Ovary (tissue), 9 donors: ENCODE data around the gene R3HDM1. TPM values are rescaled to one million over a fixed set of nuclear protein-coding genes. Genes with fewer than 3 reads are reported as not detected.
A peak's percentile ranks its signal among the peaks of the same experiment; 100 is the strongest.

Source experiments
- DNase-seq, 5 donors: peaks; one replicate each; pipeline ENCODE4 v3.0.0-alpha.2; 2019 to 2020
- H3K27ac ChIP-seq, 2 donors: fragments of 200-600 bp; one replicate each; pipeline versions ENCODE4 v1.5.1 to v1.8.0; 2019 to 2022
- H3K27me3 ChIP-seq: fragments of 200-600 bp; one replicate; pipeline ENCODE4 v1.8.0; 2022
- H3K36me3 ChIP-seq: fragments of 200-600 bp; sonication (generic); one replicate; pipeline ENCODE4 v1.5.1; 2019
- H3K4me1 ChIP-seq: one replicate; pipeline ENCODE4 v1.8.1; 2013; ENCODE audit warnings: mild to moderate bottlenecking, moderate library complexity; ENCODE audit not compliant: insufficient read depth
- H3K4me3 ChIP-seq: fragments of 200-600 bp; sonication (generic); one replicate; pipeline ENCODE4 v1.5.1; 2017
- H3K9me3 ChIP-seq, 2 donors: fragments of 200-600 bp in 1 of 2; sonication (generic) in 1 of 2; one replicate each; pipeline versions ENCODE4 v1.5.1 to v1.8.1; 2013 to 2019; ENCODE audit warnings: mild to moderate bottlenecking in 1 of 2, moderate library complexity in 1 of 2
- EP300 ChIP-seq: sonication (generic); formaldehyde crosslinking; IDR thresholded peaks from one replicate; pipeline ENCODE4 v1.6.1; 2017; ENCODE audit warnings: antibody characterized with exemption
- POLR2A ChIP-seq: fragments of 450-650 bp; IDR thresholded peaks from one replicate; pipeline ENCODE4 v1.6.1; 2017; ENCODE audit warnings: antibody characterized with exemption, mild to moderate bottlenecking, moderate library complexity
- WGBS, 3 donors: extraction: QIAGEN DNeasy Blood & Tissue Kit in 1 of 3; methylation state at CpG; one replicate each; pipeline versions ENCODE4 v1.1.5 to v1.1.7; 2013 to 2017; 5-methylcytosine and 5-hydroxymethylcytosine counted together
- intact Hi-C, 4 donors: fragments of 100-400 bp; cut with DNase I; formaldehyde crosslinking; loops; one replicate each; pipeline versions ENCODE4 v1.11.0 to v1.15.1; 2022 to 2023
- polyA plus RNA-seq, 2 donors: library from polyadenylated mRNA; stranded (reverse); fragments of 200-250 nt in 1 of 2; fragments of 350-450 nt in 1 of 2; fragmentation: Illumina TruSeq in 1 of 2; extraction: RNeasy Lipid Tissue Mini Kit (QIAGEN cat#74804) in 1 of 2; gene quantifications; one replicate each; pipeline ENCODE4 v1.2.3, GENCODE V29; 2013 to 2014
- total RNA-seq, 7 donors: library from RNA; depleted of rRNA in 2 of 7; stranded (reverse); fragments of >200 nt in 2 of 7; fragmentation: NEBNext Ultra II Directional in 3 of 7; extraction: Animal tissue kit (Norgen Biotek cat#: 25700) in 3 of 7; gene quantifications; one replicate each; pipeline versions ENCODE4 v1.1.0 to v1.2.4, GENCODE V29; 2016 to 2023
- TF ChIP-seq, protein P1 (sequence below), 3 donors: fragments of 450-650 bp in 2 of 3; fragments of 200-600 bp in 1 of 3; IDR thresholded peaks; one replicate each; pipeline versions ENCODE4 v1.5.1 to v1.8.0; 2016 to 2022; ENCODE audit warnings: antibody characterized with exemption in 3 of 3, mild to moderate bottlenecking in 1 of 3
- donor health status: DM: no; HTN: no; CAD: no; lungs with moderate emphysema.
- donor health status: DM: no; HTN: no; CAD: no.
- donor health status: Bipolar disorder and iron deficiency.
- donor health status: DM: yes; HTN: yes; CAD: no.
- donor health status: DM: no; HTN: no; CAD: no.
- donor health status: DM: yes; HTN: yes; CAD: no.

The R3HDM1 gene
- total and polyA plus RNA-seq, 9 donors, result 8.9 to 34.4 (median 19.0) TPM

GRCh38 chr2:135742325-135742757, 211.1 kb downstream of the R3HDM1 start:
- H3K4me3 ChIP-seq, result peak overlapping the region; percentile 65
- H3K36me3 ChIP-seq, result no peaks in the 10 kb centered on the region
- peak overlapping the region; percentile 97 to 99 for H3K27ac ChIP-seq
- DNase-seq, result peak in 2 of 5 donors; percentile 52 to 68
- TF ChIP-seq, protein P1, sequence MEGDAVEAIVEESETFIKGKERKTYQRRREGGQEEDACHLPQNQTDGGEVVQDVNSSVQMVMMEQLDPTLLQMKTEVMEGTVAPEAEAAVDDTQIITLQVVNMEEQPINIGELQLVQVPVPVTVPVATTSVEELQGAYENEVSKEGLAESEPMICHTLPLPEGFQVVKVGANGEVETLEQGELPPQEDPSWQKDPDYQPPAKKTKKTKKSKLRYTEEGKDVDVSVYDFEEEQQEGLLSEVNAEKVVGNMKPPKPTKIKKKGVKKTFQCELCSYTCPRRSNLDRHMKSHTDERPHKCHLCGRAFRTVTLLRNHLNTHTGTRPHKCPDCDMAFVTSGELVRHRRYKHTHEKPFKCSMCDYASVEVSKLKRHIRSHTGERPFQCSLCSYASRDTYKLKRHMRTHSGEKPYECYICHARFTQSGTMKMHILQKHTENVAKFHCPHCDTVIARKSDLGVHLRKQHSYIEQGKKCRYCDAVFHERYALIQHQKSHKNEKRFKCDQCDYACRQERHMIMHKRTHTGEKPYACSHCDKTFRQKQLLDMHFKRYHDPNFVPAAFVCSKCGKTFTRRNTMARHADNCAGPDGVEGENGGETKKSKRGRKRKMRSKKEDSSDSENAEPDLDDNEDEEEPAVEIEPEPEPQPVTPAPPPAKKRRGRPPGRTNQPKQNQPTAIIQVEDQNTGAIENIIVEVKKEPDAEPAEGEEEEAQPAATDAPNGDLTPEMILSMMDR (IDR thresholded peaks at IDR 0.05), result no peak
- peak; percentile 54 for TF ChIP-seq POLR2A
- H3K9me3 ChIP-seq, result no peaks in the 10 kb centered on the region
- H3K4me1 ChIP-seq, result peaks cover 6% of the 10 kb centered on the region
- intact Hi-C loops, result loop anchor here in 1 of 4 donors (5.0 kb wide), 1 partner anchor 245 kb away; the partner anchor contains the start of gene DARS1
- WGBS, 3 donors, result 1% methylated on average over 34 of the region's 34 CpGs
- H3K27me3 ChIP-seq, result no peaks in the 10 kb centered on the region

DNA sequence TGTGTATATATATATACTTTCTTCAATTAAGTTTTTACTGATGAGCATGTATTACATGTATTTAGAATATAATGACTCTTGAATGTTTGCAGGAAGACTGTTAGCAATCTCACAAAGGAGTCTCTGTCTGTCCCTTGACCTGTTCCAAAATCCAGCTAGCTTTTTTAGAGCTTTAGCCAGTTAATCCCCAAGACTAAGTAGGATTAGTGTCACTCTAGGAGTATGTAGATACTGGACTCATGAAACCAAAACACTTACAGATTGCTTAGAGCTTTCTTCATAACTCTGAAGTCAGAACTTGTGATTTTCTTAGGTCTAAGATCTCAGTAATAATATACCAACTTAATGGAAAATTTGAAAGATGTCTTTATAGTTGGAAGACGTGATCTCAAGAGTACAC, 212.6 kb downstream of the R3HDM1 start:
- TF ChIP-seq EP300, result no peak
- no peak for TF ChIP-seq POLR2A
- TF ChIP-seq, protein P1 (IDR thresholded peaks at IDR 0.05), result no peak

DNA sequence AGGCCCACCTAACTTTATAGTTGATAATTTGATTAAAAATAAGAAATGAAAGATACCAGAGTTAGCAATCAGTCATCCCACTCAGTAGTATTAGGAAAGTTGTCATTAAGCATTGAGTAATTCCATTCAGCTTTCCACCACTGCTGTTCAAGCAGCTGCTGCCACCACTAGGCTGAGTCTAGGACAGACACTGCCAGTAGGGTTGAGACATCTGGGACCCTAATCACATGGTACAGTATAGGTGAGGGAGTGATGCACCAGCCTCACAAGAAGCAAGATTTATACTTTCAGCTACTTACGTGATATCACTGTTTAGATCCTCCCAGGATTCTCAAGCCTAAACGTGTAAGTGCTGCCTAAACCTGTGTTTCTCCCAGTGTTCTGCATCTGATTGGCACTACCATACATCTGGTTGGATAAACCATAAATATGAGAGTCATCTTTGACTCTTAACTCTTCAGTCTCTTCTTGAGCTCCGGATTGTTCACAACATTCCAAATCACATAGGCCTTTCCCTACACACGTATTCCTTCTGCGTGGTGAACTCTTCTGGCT, 213.6 kb downstream of the R3HDM1 start:
- TF ChIP-seq EP300, result no peak
- TF ChIP-seq, protein P1 (IDR thresholded peaks at IDR 0.05), result no peak
- no peak for TF ChIP-seq POLR2A
- intact Hi-C loops, result loop anchor here in 1 of 4 donors (5.0 kb wide), 1 partner anchor 242 kb away; the partner anchor contains the start of gene DARS1
- peaks cover 6% of the 10 kb centered on the region for H3K4me1 ChIP-seq
- no peak overlapping the region for H3K27ac ChIP-seq
- no peak for DNase-seq
- H3K9me3 ChIP-seq, result no peaks in the 10 kb centered on the region
- no peaks in the 10 kb centered on the region for H3K27me3 ChIP-seq
- no peaks in the 10 kb centered on the region for H3K36me3 ChIP-seq
- 71 to 80% (median 80%) methylated on average over 5 of the region's 5 CpGs for WGBS, 3 donors
- H3K4me3 ChIP-seq, result no peak overlapping the region

More for the DNA sequence above, 212.6 kb downstream of the R3HDM1 start:
- Histone ChIP-seq H3K4me1 (peaks cover 6% of the 10 kb centered on the region), H3K9me3 (no peaks in the 10 kb centered on the region), H3K36me3 (no peaks in the 10 kb centered on the region), H3K27ac (no peak overlapping the region), H3K27me3 (no peaks in the 10 kb centered on the region), H3K4me3 (no peak overlapping the region)
- DNase-seq, result no peak
- 86 to 90% (median 90%) methylated on average over 1 of the region's 1 CpG for WGBS, 3 donors
- intact Hi-C loops, result loop anchor here in 1 of 4 donors (5.0 kb wide), 1 partner anchor 243 kb away; the partner anchor contains the start of gene DARS1

GRCh38 chr2:135745545-135745944, 214.3 kb downstream of the R3HDM1 start:
- Histone ChIP-seq H3K4me1 (peaks cover 6% of the 10 kb centered on the region), H3K9me3 (no peaks in the 10 kb centered on the region), H3K27me3 (no peaks in the 10 kb centered on the region), H3K36me3 (no peaks in the 10 kb centered on the region), H3K27ac (no peak overlapping the region), H3K4me3 (no peak overlapping the region)
- intact Hi-C loops, result no loop called here
- no peak for DNase-seq
- no peak for TF ChIP-seq POLR2A
- TF ChIP-seq, protein P1 (IDR thresholded peaks at IDR 0.05), result no peak
- no peak for TF ChIP-seq EP300
- 83 to 93% (median 85%) methylated on average over 4 of the region's 4 CpGs for WGBS, 3 donors
